Peyer's patch (tissue), 4 donors: ENCODE data around the gene VWC2L. TPM values are rescaled to one million over a fixed set of nuclear protein-coding genes. Genes with fewer than 3 reads are reported as not detected.

Source experiments
- DNase-seq, 3 donors: peaks; one replicate each; pipeline ENCODE4 v3.0.0-alpha.2; 2017 to 2019
- H3K27ac ChIP-seq, 4 donors: fragments of 200-600 bp; sonication (generic); one replicate each; pipeline ENCODE4 v1.5.1; 2016 to 2019
- H3K27me3 ChIP-seq, 2 donors: fragments of 200-600 bp; sonication (generic); one replicate each; pipeline ENCODE4 v1.5.1; 2019
- H3K36me3 ChIP-seq, 3 donors: fragments of 200-600 bp; sonication (generic); one replicate each; pipeline ENCODE4 v1.5.1; 2016 to 2019
- H3K4me1 ChIP-seq, 4 donors: fragments of 200-600 bp; sonication (generic); one replicate each; pipeline ENCODE4 v1.5.1; 2016 to 2019
- H3K4me3 ChIP-seq, 4 donors: fragments of 200-600 bp; sonication (generic); 1 replicate in 3 of 4; 2 replicates in 1 of 4; pipeline ENCODE4 v1.5.1; 2016 to 2019; ENCODE audit warnings: mild to moderate bottlenecking in 1 of 4
- H3K9me3 ChIP-seq, 4 donors: fragments of 200-600 bp; sonication (generic); one replicate each; pipeline ENCODE4 v1.5.1; 2016 to 2019; ENCODE audit warnings: mild to moderate bottlenecking in 1 of 4
- CTCF ChIP-seq, 6 experiments: fragments of 450-650 bp in 4 of 6; fragments of 200-600 bp in 2 of 6; sonication (generic) in 1 of 6; IDR thresholded peaks; one replicate each; pipeline ENCODE4 v1.5.1; 2017 to 2019; ENCODE audit warnings: antibody characterized with exemption in 6 of 6, mild to moderate bottlenecking in 3 of 6, moderate library complexity in 1 of 6
- POLR2A ChIP-seq, 2 donors: fragments of 450-650 bp; IDR thresholded peaks; one replicate each; pipeline ENCODE4 v1.5.1; 2017; ENCODE audit warnings: antibody characterized with exemption in 2 of 2, mild to moderate bottlenecking in 2 of 2, moderate library complexity in 2 of 2
- total RNA-seq, 4 donors: library from RNA; depleted of rRNA; stranded (reverse); fragments of >200 nt; gene quantifications; one replicate each; pipeline ENCODE4 v1.1.0, GENCODE V29; 2016

Gene VWC2L
- total RNA-seq, 4 donors from 2014 or later, result not detected

DNA sequence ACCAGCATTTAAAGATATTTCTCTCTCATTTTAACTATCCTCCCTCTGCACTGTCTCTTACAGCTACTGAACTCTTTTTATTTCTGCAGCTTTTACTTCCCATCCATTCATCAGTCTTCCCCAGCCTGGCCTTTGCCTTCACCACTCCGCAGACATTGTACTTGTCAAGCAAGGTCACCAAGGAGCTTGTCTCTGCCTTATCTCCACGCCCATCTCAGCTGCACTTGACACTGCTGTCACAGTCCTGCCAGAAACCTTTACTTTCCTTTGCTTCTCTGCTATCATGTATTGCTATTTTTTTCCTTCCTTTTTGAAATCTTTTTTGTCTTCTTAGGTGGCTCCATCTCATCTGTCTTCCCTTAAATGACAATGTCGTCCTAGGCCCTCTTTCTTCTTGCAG lies 147.0 kb downstream of the VWC2L start:
- no peak overlapping the region for H3K27ac ChIP-seq
- no peak overlapping the region for H3K4me3 ChIP-seq
- no peaks in the 10 kb centered on the region for H3K36me3 ChIP-seq
- no peaks in the 10 kb centered on the region for H3K27me3 ChIP-seq
- no peaks in the 10 kb centered on the region for H3K4me1 ChIP-seq
- TF ChIP-seq POLR2A (IDR thresholded peaks at IDR 0.05) (no peak), CTCF (IDR thresholded peaks at IDR 0.05) (no peak)
- no peak for DNase-seq
- no peaks in the 10 kb centered on the region for H3K9me3 ChIP-seq

- no peaks in the 10 kb centered on the region for H3K27me3 ChIP-seq
- no peak for DNase-seq
- no peaks in the 10 kb centered on the region for H3K4me1 ChIP-seq
- no peaks in the 10 kb centered on the region for H3K9me3 ChIP-seq
- H3K36me3 ChIP-seq, result no peaks in the 10 kb centered on the region
- no peak overlapping the region for H3K27ac ChIP-seq
- no peak for TF ChIP-seq CTCF (IDR thresholded peaks at IDR 0.05)
- TF ChIP-seq POLR2A (IDR thresholded peaks at IDR 0.05), result no peak
- H3K4me3 ChIP-seq, result no peak overlapping the region
Observed at GRCh38 chr2:214558341-214558740, 147.5 kb downstream of the VWC2L start.

DNA sequence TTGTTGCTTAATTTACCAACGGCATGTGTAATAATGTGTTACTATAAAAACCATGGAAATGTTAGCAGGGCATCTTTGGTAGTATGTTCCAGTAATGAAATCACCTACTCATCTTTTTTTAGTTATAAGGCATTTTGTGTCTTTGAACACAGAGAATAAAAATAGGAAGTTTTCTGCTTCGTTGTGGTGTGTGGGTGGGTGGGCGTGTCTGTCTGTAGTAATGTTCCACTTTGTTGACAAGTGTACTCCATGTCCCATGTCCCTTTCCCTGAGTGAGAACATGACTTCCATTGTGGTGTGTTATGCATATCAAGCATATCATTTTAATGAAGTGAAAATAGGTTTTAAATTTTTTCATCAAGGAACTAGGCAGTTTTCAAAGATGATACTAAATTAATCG lies 149.3 kb downstream of the VWC2L start:
- no peak overlapping the region for H3K27ac ChIP-seq
- H3K4me1 ChIP-seq, result no peaks in the 10 kb centered on the region
- H3K9me3 ChIP-seq, result no peaks in the 10 kb centered on the region
- TF ChIP-seq CTCF (IDR thresholded peaks at IDR 0.05), result no peak
- TF ChIP-seq POLR2A (IDR thresholded peaks at IDR 0.05), result no peak
- H3K27me3 ChIP-seq, result no peaks in the 10 kb centered on the region
- no peak overlapping the region for H3K4me3 ChIP-seq
- no peak for DNase-seq
- no peaks in the 10 kb centered on the region for H3K36me3 ChIP-seq

DNA sequence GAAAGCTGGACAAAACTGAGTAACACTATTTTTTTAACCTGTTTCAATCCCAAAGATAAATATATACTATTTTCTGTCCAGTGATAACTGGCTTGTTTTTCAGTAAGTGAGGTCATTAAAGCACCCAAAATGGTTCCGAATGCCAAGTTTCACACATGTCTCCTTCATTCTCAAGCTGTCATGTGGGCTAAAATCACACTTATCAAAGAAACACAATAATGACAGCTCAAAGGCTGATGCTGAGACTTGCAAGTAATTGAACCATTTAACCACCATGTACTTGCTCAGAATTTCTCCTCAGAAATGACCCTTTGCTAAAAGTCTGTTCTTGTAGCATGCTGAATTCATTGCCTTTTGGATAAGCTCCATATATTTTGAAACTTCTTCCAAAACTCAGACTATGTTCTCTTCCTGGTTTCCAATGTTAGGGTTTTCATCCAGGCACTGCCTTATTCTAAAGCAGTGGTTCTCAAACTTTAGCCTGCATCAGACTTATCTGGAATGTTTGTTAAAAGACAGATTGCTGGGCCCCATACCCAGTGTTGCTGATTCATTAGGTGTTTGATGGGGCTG lies 149.8 kb downstream of the VWC2L start:
- Histone ChIP-seq H3K4me3 (no peak overlapping the region), H3K27me3 (no peaks in the 10 kb centered on the region), H3K27ac (no peak overlapping the region), H3K36me3 (no peaks in the 10 kb centered on the region), H3K9me3 (no peaks in the 10 kb centered on the region), H3K4me1 (no peaks in the 10 kb centered on the region)
- no peak for DNase-seq
- TF ChIP-seq POLR2A (IDR thresholded peaks at IDR 0.05) (no peak), CTCF (IDR thresholded peaks at IDR 0.05) (no peak)

GRCh38 chr2:214565246-214565645 lies 154.4 kb downstream of the VWC2L start:
- no peak overlapping the region for H3K4me3 ChIP-seq
- H3K27me3 ChIP-seq, result no peaks in the 10 kb centered on the region
- no peak for TF ChIP-seq CTCF (IDR thresholded peaks at IDR 0.05)
- TF ChIP-seq POLR2A (IDR thresholded peaks at IDR 0.05), result no peak
- no peak for DNase-seq
- H3K4me1 ChIP-seq, result no peaks in the 10 kb centered on the region
- H3K9me3 ChIP-seq, result no peaks in the 10 kb centered on the region
- no peaks in the 10 kb centered on the region for H3K36me3 ChIP-seq
- no peak overlapping the region for H3K27ac ChIP-seq

DNA sequence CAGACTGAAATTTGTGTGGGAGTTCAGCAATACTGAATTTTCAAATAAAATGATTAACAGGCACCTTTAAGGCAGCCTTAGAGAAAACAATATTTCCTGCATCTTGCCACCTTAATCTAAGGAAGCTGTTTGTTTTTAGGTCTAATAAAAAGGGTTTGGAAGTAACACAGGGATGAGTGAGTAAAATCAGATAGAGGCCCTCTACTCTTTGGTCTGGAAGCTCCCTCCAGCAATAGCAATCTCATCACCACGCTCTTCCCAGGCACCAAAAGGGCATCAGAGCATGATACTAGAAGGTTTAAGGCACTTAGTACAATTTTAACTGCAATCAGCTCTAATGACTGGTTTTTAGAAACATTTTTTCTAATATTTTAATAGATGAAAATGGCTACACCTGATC lies 155.6 kb downstream of the VWC2L start:
- DNase-seq, result no peak
- Histone ChIP-seq H3K9me3 (no peaks in the 10 kb centered on the region), H3K27me3 (no peaks in the 10 kb centered on the region), H3K36me3 (no peaks in the 10 kb centered on the region), H3K27ac (no peak overlapping the region), H3K4me3 (no peak overlapping the region), H3K4me1 (no peaks in the 10 kb centered on the region)
- TF ChIP-seq POLR2A (IDR thresholded peaks at IDR 0.05) (no peak), CTCF (IDR thresholded peaks at IDR 0.05) (no peak)
